ENCODE data around the gene VSIG8. TPM values are rescaled to one million over a fixed set of nuclear protein-coding genes. Genes with fewer than 3 reads are reported as not detected.

The VSIG8 gene
- total and polyA plus RNA-seq, 2 of the 8 experiments (the other 6 are each of a cell fraction or from before 2014, with no cell fraction given) = not detected

- TF ChIP-seq, protein P1, sequence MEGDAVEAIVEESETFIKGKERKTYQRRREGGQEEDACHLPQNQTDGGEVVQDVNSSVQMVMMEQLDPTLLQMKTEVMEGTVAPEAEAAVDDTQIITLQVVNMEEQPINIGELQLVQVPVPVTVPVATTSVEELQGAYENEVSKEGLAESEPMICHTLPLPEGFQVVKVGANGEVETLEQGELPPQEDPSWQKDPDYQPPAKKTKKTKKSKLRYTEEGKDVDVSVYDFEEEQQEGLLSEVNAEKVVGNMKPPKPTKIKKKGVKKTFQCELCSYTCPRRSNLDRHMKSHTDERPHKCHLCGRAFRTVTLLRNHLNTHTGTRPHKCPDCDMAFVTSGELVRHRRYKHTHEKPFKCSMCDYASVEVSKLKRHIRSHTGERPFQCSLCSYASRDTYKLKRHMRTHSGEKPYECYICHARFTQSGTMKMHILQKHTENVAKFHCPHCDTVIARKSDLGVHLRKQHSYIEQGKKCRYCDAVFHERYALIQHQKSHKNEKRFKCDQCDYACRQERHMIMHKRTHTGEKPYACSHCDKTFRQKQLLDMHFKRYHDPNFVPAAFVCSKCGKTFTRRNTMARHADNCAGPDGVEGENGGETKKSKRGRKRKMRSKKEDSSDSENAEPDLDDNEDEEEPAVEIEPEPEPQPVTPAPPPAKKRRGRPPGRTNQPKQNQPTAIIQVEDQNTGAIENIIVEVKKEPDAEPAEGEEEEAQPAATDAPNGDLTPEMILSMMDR (IDR thresholded peaks at IDR 0.05; ENCODE audit: control extremely low read depth in 1 of 3, insufficient read depth in 1 of 3, low read depth in 1 of 3, low read length in 3 of 3) = no peak
- TF ChIP-seq YY1 (IDR thresholded peaks at IDR 0.05; ENCODE audit: low read depth, low read length) = no peak
Observed at GRCh38 chr1:159832309-159832708, 30.1 kb downstream of the VSIG8 start (continued).
